HL-60 (cell line): Measurements from ENCODE around the gene REPS2.

Source experiments
- DNase-seq, 2 experiments: peaks; one replicate each; pipeline ENCODE4 v3.0.0-alpha.2; 2010 to 2020; ENCODE audit warnings: low read depth in 1 of 2, low spot score in 1 of 2
- H3K27ac ChIP-seq: fragments of 250-450 bp; sonication (Bioruptor Pico); replicated peaks from 2 replicates; pipeline ENCODE4 v1.5.1; 2020; ENCODE audit warnings: mild to moderate bottlenecking, moderate library complexity
- H3K27me3 ChIP-seq: fragments of 250-450 bp; sonication (Bioruptor Pico); 2 replicates; pipeline ENCODE4 v1.5.1; 2021; ENCODE audit warnings: mild to moderate bottlenecking, moderate library complexity; ENCODE audit not compliant: insufficient read depth, poor library complexity, severe bottlenecking
- H3K4me3 ChIP-seq: replicated peaks from 2 replicates; pipeline ENCODE4 v1.5.1; 2011; ENCODE audit warnings: mild to moderate bottlenecking, control low read depth, low read length; ENCODE audit not compliant: insufficient read depth
- GABPA ChIP-seq: IDR thresholded peaks from 2 replicates; pipeline ENCODE4 v1.6.1; 2012; ENCODE audit warnings: low read depth
- POLR2AphosphoS5 ChIP-seq: IDR thresholded peaks from 2 replicates; pipeline ENCODE4 v1.6.1; 2012; ENCODE audit warnings: low read depth
- SPI1 ChIP-seq: IDR thresholded peaks from 2 replicates; pipeline ENCODE4 v1.6.1; 2012; ENCODE audit warnings: low read depth, mild to moderate bottlenecking, borderline replicate concordance
- TF ChIP-seq, protein P1 (sequence below): IDR thresholded peaks from 2 replicates; pipeline ENCODE4 v1.6.1; 2012; ENCODE audit warnings: low read depth; ENCODE audit not compliant: insufficient replicate concordance
- TF ChIP-seq, protein P2 (sequence below): IDR thresholded peaks from one replicate; pipeline ENCODE4 v1.5.1; 2011; ENCODE audit warnings: low read length, control low read depth, inconsistent platforms; ENCODE audit not compliant: insufficient read depth

REPS2 gene

DNA sequence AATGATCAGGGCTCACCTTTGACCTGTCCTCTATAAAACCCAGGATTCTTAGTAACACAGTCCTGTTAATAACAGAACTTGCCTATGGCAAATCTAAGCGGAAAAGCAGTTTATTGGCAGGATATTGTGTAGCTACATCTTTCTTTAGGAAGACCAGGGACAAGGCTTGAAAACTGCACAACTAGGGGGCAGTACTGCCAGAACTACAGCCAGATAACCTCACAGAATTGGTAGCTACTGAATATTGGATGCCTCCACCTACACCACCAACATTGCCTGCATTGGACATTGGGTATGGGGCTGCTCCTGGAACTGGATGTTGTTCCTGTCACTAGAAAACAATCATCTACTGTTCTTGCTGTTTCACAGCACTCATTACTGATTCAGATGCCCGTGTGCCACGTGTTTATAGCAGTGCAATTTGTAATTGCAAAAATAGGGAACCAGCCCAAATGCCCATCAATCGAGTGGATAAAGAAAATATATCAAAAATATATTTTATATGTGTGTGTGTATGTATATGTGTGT lies 47.4 kb downstream of the REPS2 start:
- no peak for TF ChIP-seq GABPA
- TF ChIP-seq, protein P1, sequence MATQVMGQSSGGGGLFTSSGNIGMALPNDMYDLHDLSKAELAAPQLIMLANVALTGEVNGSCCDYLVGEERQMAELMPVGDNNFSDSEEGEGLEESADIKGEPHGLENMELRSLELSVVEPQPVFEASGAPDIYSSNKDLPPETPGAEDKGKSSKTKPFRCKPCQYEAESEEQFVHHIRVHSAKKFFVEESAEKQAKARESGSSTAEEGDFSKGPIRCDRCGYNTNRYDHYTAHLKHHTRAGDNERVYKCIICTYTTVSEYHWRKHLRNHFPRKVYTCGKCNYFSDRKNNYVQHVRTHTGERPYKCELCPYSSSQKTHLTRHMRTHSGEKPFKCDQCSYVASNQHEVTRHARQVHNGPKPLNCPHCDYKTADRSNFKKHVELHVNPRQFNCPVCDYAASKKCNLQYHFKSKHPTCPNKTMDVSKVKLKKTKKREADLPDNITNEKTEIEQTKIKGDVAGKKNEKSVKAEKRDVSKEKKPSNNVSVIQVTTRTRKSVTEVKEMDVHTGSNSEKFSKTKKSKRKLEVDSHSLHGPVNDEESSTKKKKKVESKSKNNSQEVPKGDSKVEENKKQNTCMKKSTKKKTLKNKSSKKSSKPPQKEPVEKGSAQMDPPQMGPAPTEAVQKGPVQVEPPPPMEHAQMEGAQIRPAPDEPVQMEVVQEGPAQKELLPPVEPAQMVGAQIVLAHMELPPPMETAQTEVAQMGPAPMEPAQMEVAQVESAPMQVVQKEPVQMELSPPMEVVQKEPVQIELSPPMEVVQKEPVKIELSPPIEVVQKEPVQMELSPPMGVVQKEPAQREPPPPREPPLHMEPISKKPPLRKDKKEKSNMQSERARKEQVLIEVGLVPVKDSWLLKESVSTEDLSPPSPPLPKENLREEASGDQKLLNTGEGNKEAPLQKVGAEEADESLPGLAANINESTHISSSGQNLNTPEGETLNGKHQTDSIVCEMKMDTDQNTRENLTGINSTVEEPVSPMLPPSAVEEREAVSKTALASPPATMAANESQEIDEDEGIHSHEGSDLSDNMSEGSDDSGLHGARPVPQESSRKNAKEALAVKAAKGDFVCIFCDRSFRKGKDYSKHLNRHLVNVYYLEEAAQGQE = no peak
- TF ChIP-seq, protein P2, sequence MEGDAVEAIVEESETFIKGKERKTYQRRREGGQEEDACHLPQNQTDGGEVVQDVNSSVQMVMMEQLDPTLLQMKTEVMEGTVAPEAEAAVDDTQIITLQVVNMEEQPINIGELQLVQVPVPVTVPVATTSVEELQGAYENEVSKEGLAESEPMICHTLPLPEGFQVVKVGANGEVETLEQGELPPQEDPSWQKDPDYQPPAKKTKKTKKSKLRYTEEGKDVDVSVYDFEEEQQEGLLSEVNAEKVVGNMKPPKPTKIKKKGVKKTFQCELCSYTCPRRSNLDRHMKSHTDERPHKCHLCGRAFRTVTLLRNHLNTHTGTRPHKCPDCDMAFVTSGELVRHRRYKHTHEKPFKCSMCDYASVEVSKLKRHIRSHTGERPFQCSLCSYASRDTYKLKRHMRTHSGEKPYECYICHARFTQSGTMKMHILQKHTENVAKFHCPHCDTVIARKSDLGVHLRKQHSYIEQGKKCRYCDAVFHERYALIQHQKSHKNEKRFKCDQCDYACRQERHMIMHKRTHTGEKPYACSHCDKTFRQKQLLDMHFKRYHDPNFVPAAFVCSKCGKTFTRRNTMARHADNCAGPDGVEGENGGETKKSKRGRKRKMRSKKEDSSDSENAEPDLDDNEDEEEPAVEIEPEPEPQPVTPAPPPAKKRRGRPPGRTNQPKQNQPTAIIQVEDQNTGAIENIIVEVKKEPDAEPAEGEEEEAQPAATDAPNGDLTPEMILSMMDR = no peak
- TF ChIP-seq POLR2AphosphoS5 = no peak
- TF ChIP-seq SPI1 = no peak
- no peak overlapping the region for H3K4me3 ChIP-seq
- H3K27ac ChIP-seq = no peak overlapping the region
- DNase-seq = no peak
- no peaks in the 10 kb centered on the region for H3K27me3 ChIP-seq

- no peak overlapping the region for H3K27ac ChIP-seq
- no peaks in the 10 kb centered on the region for H3K27me3 ChIP-seq
- DNase-seq = no peak
- TF ChIP-seq, protein P1 = no peak
- TF ChIP-seq GABPA (no peak), POLR2AphosphoS5 (no peak), SPI1 (no peak)
- TF ChIP-seq, protein P2 = no peak
- H3K4me3 ChIP-seq = no peak overlapping the region
These were observed 48.3 kb downstream of the REPS2 start for GRCh38 chrX:16994736-16995135.

- TF ChIP-seq, protein P2 = no peak
- TF ChIP-seq SPI1 = no peak
- no peak for TF ChIP-seq POLR2AphosphoS5
- TF ChIP-seq, protein P1 = no peak
- no peak for TF ChIP-seq GABPA
- no peak overlapping the region for H3K4me3 ChIP-seq
- no peak for DNase-seq
- no peaks in the 10 kb centered on the region for H3K27me3 ChIP-seq
- H3K27ac ChIP-seq = no peak overlapping the region
These were observed 50.9 kb downstream of the REPS2 start for GRCh38 chrX:16997313-16997712.
